Inferior parietal cortex (tissue), 1 donor: ENCODE data around the gene DHX32.
"Not testable (repeated sequence)": the region's sequence is repeated elsewhere in the genome, so short reads cannot be mapped to it uniquely, and the experiment has no call there.

ENCODE experiments used
- DNase-seq: peaks from one replicate; pipeline ENCODE4 v3.0.0-alpha.2; 2016; ENCODE audit errors: extremely low spot score

Gene DHX32

DNA sequence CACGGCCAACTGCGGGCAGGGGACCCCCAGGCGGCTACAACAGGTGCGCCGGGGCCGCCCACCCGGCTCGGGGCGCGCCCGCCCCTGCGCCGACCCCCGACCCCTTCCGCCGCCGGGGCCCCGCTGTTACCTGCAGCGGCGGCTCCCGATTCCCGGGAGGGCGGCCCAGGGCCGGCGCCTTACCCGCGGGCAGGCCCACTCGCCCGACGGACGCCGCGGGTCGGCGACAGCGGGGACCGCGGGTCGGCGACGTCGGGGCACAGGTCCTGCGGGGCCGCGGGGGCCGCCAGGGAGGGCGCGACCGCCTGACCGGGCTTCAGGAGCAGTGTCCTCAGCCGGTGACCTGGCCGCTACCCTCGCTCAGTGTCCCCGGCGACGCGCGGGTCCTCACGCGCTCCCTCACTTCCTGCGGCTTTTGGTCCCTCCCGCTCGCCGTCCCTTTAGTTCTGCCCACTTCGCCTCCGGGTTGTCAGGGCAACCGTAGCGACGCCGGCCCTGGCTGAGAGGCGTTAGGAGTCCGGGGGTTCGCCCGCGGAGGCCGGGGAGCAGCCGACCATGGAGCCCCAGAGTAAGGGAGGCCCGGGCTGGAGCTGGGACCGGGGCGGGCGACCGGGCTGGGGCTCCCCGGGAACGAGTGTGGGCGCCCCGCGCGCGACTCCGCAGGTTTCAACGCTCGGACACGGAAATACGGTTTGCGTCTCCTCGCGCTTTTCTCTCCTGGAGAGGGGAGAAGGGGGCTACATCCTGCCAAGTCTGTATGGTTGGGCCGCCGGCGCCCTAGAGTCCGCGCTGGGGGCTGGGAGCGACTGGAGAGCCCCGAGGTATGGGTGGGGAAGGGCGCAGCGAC, 15.2 kb upstream of the DHX32 start, which contains the start of gene FANK1:
TSS of gene FANK1 (plus strand) at position 477 of the 847 bp plus-strand sequence. CDS start at position 556, 79 bp downstream.
- peak; percentile 86 for DNase-seq

DNA sequence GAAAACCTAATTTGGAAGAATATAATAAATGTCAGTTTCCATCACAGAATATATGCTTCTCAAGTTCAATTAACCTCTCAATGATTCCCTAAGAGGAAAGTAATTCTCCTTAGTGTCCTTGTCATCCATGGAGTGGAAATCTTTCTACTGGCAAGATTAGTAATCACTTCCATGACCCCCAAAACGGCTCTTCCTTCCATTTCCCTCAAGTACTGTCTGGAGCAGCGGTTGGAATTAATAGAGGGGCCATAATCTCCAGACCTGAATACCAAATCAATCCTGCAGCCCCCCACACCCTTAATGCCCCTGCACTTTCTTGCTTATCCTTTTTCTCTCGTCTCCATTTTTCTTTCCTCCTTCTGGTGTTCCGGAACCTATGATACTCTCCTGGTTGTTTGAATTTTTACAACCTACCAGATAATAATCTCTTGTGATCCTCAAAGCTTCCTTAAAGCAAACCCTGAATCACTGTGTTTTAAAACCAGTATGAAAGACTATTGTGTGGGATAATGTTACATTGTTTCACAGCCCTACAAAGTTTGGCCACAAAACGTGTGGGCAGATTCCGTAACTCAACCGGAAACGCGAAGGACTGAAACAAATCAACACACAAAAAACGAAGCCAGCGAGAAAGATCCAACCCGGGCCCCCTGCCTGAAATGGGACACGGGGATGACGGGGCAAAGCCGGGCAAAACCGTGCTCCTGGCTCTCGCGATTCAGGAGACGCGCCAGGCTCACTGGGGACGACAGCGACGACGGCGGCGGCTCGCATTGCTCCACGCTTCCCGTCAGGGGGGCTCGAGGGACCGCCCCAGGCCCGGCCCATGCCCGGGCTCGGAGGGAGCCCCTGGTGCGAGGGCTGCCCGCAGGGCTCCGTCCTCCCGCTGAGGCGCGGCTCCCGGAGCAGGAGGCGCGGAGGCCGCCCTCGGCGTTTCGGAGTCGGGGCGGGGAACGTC, 14.3 kb upstream of the DHX32 start:
- DNase-seq: peak; percentile 16

DNA sequence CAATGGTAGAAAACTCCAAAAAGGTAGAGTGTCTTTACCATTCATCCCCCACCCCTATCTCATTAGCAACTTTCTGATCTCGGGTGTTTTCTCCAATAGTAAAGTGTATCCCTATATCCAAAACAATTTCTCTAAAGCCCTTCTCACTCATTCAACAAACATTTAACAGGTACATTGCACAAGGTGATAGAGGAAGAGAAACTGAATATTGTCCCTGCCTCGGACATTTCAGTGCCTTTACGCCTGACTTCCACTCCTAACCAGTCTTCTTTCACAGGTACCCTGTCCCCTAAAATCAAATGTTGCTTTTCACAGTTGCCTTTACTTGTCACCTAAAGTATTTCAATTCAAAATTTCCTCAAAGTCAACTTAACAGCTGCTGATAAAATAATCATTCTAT, 13.1 kb upstream of the DHX32 start:
- DNase-seq: not testable (repeated sequence)

DNA sequence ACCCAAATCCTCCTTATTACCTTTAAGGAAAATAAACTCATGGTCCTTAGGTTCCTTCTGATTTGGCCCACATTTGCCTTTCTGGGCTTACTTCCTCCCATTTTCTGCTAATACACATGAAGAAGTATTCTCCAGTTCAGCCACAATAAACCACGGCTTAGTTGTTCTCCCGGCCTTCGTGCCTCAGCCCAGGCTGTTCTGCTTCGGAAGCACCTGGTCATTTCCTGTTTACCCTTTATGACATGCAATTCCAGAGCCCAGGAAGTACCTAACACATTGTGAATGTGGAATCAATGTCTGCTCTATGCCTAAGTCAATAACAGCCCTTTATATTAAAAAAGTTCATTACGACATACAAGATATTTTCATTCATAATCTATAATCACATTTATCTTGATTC, 11.3 kb upstream of the DHX32 start:
- not testable (repeated sequence) for DNase-seq

GRCh38 chr10:125889441-125889840, 8.3 kb upstream of the DHX32 start:
- not testable (repeated sequence) for DNase-seq

DNA sequence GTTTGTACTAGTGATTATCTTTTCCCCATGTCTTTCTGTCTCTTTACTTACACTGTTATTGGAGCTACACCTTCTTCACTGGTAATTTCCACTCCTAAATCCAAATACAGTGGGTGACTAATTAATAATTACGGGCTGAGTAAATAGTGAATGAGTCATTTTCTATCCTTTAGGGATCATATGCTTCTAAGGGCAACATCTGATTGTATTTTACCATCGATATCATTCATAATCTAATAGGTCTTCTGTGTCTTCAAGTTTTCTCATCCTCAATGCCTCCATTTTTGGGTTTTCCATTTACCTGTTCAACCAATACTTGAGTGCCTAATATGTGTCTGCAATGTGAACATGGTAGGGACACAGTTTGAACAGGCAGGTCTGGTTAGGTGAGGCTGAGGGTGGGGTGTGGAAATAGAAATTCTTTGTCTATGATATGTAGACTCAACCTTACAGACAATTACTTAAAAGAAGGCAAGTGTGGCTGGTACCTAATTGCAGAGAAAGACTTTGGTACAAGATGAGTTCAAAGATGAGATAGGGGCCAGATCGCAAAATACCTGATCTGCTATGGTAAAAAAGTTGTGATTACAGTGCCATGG, 5.9 kb upstream of the DHX32 start:
- DNase-seq: no peak

GRCh38 chr10:125883211-125883610, 2.1 kb upstream of the DHX32 start:
- DNase-seq: no peak

DNA sequence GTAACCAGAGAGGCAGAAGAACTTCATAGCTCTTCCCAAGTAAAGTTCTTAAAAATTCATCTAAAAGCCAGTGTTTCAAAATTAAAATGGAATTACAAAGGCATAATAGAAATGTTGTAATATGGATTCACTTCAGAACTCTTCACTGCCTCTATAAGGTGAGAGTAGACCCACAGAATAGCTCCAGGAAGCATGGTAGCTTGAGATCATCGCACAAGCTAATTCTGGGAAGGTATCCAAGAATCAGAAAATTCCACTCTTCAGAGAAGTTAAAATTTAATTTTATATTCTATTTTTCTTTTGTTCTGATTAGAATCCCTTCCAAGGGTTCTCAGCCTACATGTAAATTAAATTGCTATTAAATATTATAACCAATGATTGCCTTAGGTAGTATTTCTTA, 1.5 kb upstream of the DHX32 start:
- no peak for DNase-seq

DNA sequence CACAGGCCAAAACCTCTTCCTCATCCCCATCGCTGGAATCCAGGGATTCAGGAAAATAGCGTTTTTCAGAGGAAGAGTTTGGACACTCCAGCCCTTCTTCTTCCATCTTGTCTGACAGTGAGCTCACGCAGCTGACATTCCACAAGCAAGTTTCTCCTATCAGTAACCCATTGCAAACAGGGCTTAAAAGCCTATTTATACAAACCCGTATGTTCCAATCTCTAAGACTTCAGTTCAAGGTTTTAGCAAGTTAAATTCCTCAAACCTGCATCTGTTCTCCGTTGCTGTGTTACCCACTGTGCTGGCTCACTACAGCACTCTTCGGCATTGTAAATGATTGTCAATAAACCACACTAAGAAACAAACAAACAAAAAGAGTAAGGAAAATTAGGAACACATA, 373 bp downstream of the DHX32 start:
- DNase-seq: no peak

- DNase-seq: no peak
Observed at GRCh38 chr10:125878957-125879835, 1.9 kb downstream of the DHX32 start.

DNA sequence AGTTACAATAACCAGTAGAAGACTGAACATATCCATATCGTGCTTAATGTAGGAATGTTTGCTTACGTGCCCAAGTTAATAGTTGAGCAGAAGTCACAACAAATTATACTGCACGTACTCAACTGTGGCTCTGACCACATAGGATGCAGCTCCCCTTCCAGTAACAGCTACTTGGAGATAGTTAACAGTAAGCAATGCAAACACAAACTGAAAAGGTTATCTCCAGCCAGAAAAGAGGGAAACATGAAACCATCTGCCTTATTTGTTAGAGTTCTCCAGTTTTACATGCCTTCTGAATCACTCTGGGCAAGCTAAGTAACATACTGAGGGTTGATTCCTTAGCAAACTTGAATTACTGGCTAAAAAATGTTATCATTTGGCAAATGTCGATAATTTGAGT, 9.8 kb downstream of the DHX32 start:
- no peak for DNase-seq

GRCh38 chr10:125868372-125868975, 12.6 kb downstream of the DHX32 start:
- peak; percentile 41 for DNase-seq

DNA sequence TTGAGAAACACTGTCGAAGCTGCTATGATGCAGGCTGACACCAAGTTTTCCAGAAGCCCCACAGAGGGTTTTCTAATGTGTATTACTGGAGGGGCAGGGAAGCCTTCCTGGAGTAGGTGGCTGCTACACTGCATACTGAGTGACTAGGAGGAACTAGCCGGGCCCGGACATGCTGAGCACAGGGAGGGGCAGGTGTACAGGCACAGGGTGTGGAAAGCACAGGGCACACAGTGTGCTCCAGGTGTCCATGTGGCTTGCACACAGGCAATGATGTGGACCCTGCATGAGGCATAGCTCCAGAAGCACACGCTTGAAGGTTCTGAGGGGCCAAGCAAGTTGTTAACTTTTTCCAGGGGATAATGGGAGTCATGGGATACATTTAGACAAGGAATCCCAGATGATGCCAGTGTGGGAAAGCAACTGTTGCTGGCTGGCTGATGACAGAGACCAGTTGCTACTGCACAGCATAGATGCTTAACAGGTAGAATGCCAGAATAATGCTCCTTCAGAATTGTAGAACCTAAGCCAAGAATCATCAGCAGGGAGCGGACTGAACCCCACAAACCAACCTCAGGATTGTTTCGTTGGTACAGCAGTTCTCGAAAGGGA, 14.6 kb downstream of the DHX32 start:
- no peak for DNase-seq

DNA sequence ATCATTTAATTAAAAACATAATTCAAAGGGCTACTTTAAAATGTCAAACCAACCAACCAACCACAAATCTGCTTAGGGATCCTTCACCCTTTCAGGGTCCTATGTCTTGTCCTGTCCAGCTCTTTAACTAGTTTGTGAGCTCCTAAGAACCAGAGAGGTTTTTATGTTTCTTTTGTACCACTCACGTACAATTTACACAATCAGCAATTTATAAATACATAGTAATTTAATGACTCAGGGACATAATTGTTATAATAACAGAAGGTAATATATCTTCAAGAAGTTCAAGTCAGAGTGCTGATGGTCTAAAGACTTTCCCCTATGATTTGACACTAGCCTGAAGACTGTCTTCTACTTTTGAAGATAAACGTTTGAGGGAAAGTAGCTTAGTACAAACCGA, 16.0 kb downstream of the DHX32 start:
- no peak for DNase-seq

- DNase-seq: no peak
Observed at GRCh38 chr10:125859128-125859817, 21.8 kb downstream of the DHX32 start.

DNA sequence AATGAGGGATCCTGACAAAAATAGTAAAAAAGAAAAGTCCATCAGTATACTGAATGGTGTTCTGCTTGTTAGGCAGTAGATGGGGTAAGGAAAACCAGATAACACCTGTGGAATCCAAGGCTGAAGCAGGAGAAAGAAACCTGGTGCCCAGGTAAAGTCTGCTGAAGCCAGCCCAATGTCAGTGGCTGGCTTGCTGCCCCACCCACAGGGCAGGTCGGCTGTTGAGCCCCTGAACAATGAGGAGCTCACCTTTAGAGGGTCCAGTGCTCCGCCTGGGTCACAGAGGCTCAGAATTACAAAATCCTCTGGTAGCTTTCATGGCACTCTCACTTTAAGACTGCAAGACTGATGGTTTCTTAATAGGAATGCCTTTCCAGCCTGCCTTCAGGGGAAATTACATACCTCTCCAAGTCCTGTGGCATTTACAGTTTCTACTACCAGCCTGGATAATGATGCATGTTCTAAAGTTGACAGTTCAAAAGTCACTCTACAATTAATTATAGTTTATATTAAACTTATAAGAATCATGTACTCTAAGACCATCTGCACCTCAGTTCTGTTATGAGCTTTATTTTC, 23.8 kb downstream of the DHX32 start:
- no peak for DNase-seq

- no peak for DNase-seq
Observed at GRCh38 chr10:125852487-125852886, 28.6 kb downstream of the DHX32 start.

- no peak for DNase-seq
Observed at GRCh38 chr10:125850766-125851731, 30.0 kb downstream of the DHX32 start.
